ENCODE measurements around the gene CCR5.
"Not testable (repeated sequence)": the region's sequence is repeated elsewhere in the genome, so short reads cannot be mapped to it uniquely, and the experiment has no call there.

The CCR5 gene

GRCh38 chr3:46386205-46386604 lies 15.5 kb downstream of the CCR5 start:
- H3K27ac ChIP-seq (ENCODE audit: low read length): peak overlapping the region; percentile 88
- peak overlapping the region; percentile 45 for H3K9ac ChIP-seq (ENCODE audit: low read depth, low read length)
- H3K4me3 ChIP-seq (ENCODE audit: low read depth in 1 of 2, low read length in 2 of 2): peak overlapping the region in 1 of 2 experiments; percentile 14; a peak in 1 of 4 replicates
- H3K4me1 ChIP-seq (ENCODE audit: insufficient read depth, low read length): peaks cover 64% of the 10 kb centered on the region
- DNase-seq: peak; percentile 76
- TF ChIP-seq EZH2 (IDR thresholded peaks at IDR 0.05; ENCODE audit: borderline replicate concordance, low read depth, low read length, severe bottlenecking): no peak
- TF ChIP-seq, protein P1, sequence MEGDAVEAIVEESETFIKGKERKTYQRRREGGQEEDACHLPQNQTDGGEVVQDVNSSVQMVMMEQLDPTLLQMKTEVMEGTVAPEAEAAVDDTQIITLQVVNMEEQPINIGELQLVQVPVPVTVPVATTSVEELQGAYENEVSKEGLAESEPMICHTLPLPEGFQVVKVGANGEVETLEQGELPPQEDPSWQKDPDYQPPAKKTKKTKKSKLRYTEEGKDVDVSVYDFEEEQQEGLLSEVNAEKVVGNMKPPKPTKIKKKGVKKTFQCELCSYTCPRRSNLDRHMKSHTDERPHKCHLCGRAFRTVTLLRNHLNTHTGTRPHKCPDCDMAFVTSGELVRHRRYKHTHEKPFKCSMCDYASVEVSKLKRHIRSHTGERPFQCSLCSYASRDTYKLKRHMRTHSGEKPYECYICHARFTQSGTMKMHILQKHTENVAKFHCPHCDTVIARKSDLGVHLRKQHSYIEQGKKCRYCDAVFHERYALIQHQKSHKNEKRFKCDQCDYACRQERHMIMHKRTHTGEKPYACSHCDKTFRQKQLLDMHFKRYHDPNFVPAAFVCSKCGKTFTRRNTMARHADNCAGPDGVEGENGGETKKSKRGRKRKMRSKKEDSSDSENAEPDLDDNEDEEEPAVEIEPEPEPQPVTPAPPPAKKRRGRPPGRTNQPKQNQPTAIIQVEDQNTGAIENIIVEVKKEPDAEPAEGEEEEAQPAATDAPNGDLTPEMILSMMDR (IDR thresholded peaks at IDR 0.05; ENCODE audit: borderline replicate concordance, extremely low read depth, low read length, poor library complexity, severe bottlenecking): no peak
- peak; percentile 73 for ATAC-seq (ENCODE audit: insufficient read depth, low read depth)
- no peaks in the 10 kb centered on the region for H4K20me1 ChIP-seq (ENCODE audit: insufficient read depth, low read length)
- no peaks in the 10 kb centered on the region for H3K27me3 ChIP-seq (ENCODE audit: insufficient read depth, low read length, poor library complexity)
- H3K36me3 ChIP-seq (ENCODE audit: insufficient read depth, low read length): no peaks in the 10 kb centered on the region
- H3K4me2 ChIP-seq (ENCODE audit: insufficient read depth, low read length): peak overlapping the region; percentile 50
- no peaks in the 10 kb centered on the region for H3K79me2 ChIP-seq (ENCODE audit: insufficient read depth, low read length)
- H3K9me3 ChIP-seq (ENCODE audit: insufficient read depth, low read length, severe bottlenecking): no peaks in the 10 kb centered on the region
- no peak overlapping the region; the same call in 1 of the 2 replicates for H2AFZ ChIP-seq (ENCODE audit: low read depth, low read length)

DNA sequence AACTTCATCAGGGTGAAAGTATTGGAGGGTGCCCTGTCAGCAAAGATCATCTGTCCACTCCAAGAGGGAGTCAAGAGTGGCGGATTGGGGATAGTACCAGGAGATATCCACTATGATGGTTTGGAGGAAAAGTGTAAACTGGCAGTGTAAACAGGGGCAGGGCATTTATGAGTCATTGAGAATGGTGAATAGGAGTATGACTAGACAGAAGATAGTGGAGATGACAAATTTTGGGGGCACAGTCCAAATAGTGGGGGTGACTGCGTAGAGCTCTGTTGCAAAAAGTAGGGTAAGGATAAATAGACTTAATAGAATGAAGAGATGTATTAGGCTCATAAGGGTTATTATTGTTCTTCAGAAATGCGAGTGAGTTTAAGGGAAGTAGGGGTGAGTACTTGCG lies 18.1 kb downstream of the CCR5 start:
- H4K20me1 ChIP-seq (ENCODE audit: insufficient read depth, low read length); H3K27ac ChIP-seq (ENCODE audit: low read length); ATAC-seq (ENCODE audit: insufficient read depth, low read depth); H3K79me2 ChIP-seq (ENCODE audit: insufficient read depth, low read length); DNase-seq; H2AFZ ChIP-seq (ENCODE audit: low read depth, low read length); H3K4me2 ChIP-seq (ENCODE audit: insufficient read depth, low read length); H3K27me3 ChIP-seq (ENCODE audit: insufficient read depth, low read length, poor library complexity); H3K9ac ChIP-seq (ENCODE audit: low read depth, low read length); H3K9me3 ChIP-seq (ENCODE audit: insufficient read depth, low read length, severe bottlenecking); H3K36me3 ChIP-seq (ENCODE audit: insufficient read depth, low read length); H3K4me3 ChIP-seq (ENCODE audit: low read depth in 1 of 2, low read length in 2 of 2): not testable (repeated sequence)
- H3K4me1 ChIP-seq (ENCODE audit: insufficient read depth, low read length): peaks cover 59% of the 10 kb centered on the region

DNA sequence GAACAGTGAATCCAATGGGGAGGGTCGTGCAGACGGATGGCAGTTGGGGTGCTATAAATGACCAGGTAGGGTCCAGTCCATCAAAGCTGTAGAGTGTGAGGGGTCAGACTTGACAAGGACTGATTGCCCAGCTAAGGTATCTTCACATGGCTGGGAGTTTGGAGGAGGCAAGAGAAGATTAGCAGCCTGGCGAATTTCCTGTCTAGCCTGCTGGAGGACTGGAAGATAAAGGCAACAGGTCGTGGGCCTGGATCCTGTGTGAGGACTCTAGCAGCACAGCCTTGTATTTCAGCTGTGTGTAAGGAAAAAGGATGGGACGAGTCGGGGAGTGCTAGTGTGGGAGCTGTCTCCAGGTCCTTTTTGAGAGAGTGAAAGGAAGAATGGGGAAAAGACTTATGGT lies 18.6 kb downstream of the CCR5 start:
- no peaks in the 10 kb centered on the region for H3K27me3 ChIP-seq (ENCODE audit: insufficient read depth, low read length, poor library complexity)
- H3K9ac ChIP-seq (ENCODE audit: low read depth, low read length): no peak overlapping the region
- no peaks in the 10 kb centered on the region for H4K20me1 ChIP-seq (ENCODE audit: insufficient read depth, low read length)
- no peak overlapping the region for H3K4me3 ChIP-seq (ENCODE audit: low read depth in 1 of 2, low read length in 2 of 2)
- no peak overlapping the region for H2AFZ ChIP-seq (ENCODE audit: low read depth, low read length)
- no peak for ATAC-seq (ENCODE audit: insufficient read depth, low read depth)
- no peaks in the 10 kb centered on the region for H3K9me3 ChIP-seq (ENCODE audit: insufficient read depth, low read length, severe bottlenecking)
- peaks cover 59% of the 10 kb centered on the region for H3K4me1 ChIP-seq (ENCODE audit: insufficient read depth, low read length)
- no peak overlapping the region for H3K27ac ChIP-seq (ENCODE audit: low read length)
- no peaks in the 10 kb centered on the region for H3K36me3 ChIP-seq (ENCODE audit: insufficient read depth, low read length)
- no peak for DNase-seq
- no peaks in the 10 kb centered on the region for H3K79me2 ChIP-seq (ENCODE audit: insufficient read depth, low read length)
- no peak for TF ChIP-seq EZH2 (IDR thresholded peaks at IDR 0.05; ENCODE audit: borderline replicate concordance, low read depth, low read length, severe bottlenecking)
- TF ChIP-seq, protein P1 (IDR thresholded peaks at IDR 0.05; ENCODE audit: borderline replicate concordance, extremely low read depth, low read length, poor library complexity, severe bottlenecking): no peak
- no peak overlapping the region for H3K4me2 ChIP-seq (ENCODE audit: insufficient read depth, low read length)

DNA sequence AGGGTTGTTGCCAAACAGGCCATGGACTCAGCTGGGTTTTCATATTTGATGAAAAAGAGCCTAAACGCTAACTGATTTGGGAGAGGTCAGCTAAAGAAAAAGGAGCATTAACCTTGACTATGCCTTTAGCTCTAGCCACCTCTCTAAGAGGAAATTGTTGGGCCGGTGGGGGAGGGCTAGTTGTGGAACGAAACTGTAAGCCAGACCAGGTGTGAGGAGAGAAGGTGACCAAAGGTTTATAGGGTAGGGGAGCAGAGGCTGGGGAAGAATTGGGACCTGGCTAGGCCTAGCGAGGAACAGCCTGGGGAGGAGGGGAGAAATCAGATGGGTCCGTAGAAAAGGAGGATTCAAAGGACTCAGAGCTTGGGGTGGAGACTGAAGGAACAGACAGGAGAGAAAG lies 20.8 kb downstream of the CCR5 start:
- not testable (repeated sequence) for H3K4me3 ChIP-seq (ENCODE audit: low read depth in 1 of 2, low read length in 2 of 2); H3K4me2 ChIP-seq (ENCODE audit: insufficient read depth, low read length); H3K9ac ChIP-seq (ENCODE audit: low read depth, low read length); H3K79me2 ChIP-seq (ENCODE audit: insufficient read depth, low read length); H3K9me3 ChIP-seq (ENCODE audit: insufficient read depth, low read length, severe bottlenecking); H3K27me3 ChIP-seq (ENCODE audit: insufficient read depth, low read length, poor library complexity); H3K36me3 ChIP-seq (ENCODE audit: insufficient read depth, low read length); H4K20me1 ChIP-seq (ENCODE audit: insufficient read depth, low read length); DNase-seq; H3K27ac ChIP-seq (ENCODE audit: low read length); ATAC-seq (ENCODE audit: insufficient read depth, low read depth); H2AFZ ChIP-seq (ENCODE audit: low read depth, low read length)
- peaks cover 54% of the 10 kb centered on the region for H3K4me1 ChIP-seq (ENCODE audit: insufficient read depth, low read length)
